B cell (primary cell): ENCODE results near the gene AOPEP. TPM values are rescaled to one million over a fixed set of nuclear protein-coding genes. Genes with fewer than 3 reads are reported as not detected.

ENCODE experiments used
- ATAC-seq: fragments of 200-7000 bp; cut with Tn5 transposase; one replicate; pipeline ENCODE4 v1.10.0; 2021; ENCODE audit warnings: low read depth, mild to moderate bottlenecking, moderate number of reproducible peaks, moderate library complexity
- CTCF ChIA-PET: fragments of 350-600 bp; sonication (Branson Sonifier 250); formaldehyde crosslinking; loops from one replicate; lab custom pipeline; 2021; ENCODE audit warnings: antibody characterized with exemption, inconsistent platforms; lab: Charles Lee
- POLR2A ChIA-PET: fragments of 350-600 bp; sonication (Branson Sonifier 250); formaldehyde crosslinking; loops from one replicate; lab custom pipeline; 2021; ENCODE audit warnings: antibody characterized with exemption; lab: Charles Lee
- DNase-seq: peaks from one replicate; pipeline ENCODE4 v3.0.0; 2013
- H2AFZ ChIP-seq: 2 replicates; pipeline ENCODE4 v1.6.1; 2012; ENCODE audit warnings: mild to moderate bottlenecking, low read depth, low read length; ENCODE audit not compliant: insufficient read depth, poor library complexity, severe bottlenecking
- H3K27ac ChIP-seq, 2 donors: 1 replicate in 1 of 2; 2 replicates in 1 of 2; pipeline ENCODE4 v1.5.1; 2012 to 2013; ENCODE audit warnings: low read length in 2 of 2, mild to moderate bottlenecking in 2 of 2, moderate library complexity in 1 of 2
- H3K27me3 ChIP-seq, 4 experiments: fragments of 200-600 bp in 1 of 4; sonication (generic) in 1 of 4; replicated peaks in 1 of 4; 1 replicate in 2 of 4; 2 replicates in 2 of 4; pipeline versions ENCODE4 v1.6.1 to v1.7.0; 2013 to 2016; ENCODE audit warnings: low read length in 3 of 4, mild to moderate bottlenecking in 2 of 4, mixed read lengths in 1 of 4, moderate library complexity in 1 of 4; ENCODE audit not compliant: insufficient read depth in 4 of 4, control insufficient read depth in 3 of 4; ENCODE audit errors: control extremely low read depth in 1 of 4
- H3K36me3 ChIP-seq, 2 experiments: replicated peaks in 1 of 2; 1 replicate in 1 of 2; 2 replicates in 1 of 2; pipeline versions ENCODE4 v1.6.1 to v1.7.1; 2013; ENCODE audit warnings: low read length in 1 of 2; ENCODE audit not compliant: insufficient read depth in 2 of 2, control insufficient read depth in 1 of 2; ENCODE audit errors: control extremely low read depth in 1 of 2, extremely low read depth in 1 of 2
- H3K4me1 ChIP-seq, 2 donors: fragments of 200-600 bp in 1 of 2; sonication (generic) in 1 of 2; 1 replicate in 1 of 2; 2 replicates in 1 of 2; pipeline versions ENCODE4 v1.5.1 to v1.6.1; 2013 to 2017; ENCODE audit warnings: low read length in 2 of 2; ENCODE audit not compliant: control insufficient read depth in 2 of 2, insufficient read depth in 2 of 2
- H3K4me2 ChIP-seq: replicated peaks from 2 replicates; pipeline ENCODE3; 2012; ENCODE audit warnings: mild to moderate bottlenecking, low read depth, low read length; ENCODE audit not compliant: poor library complexity, severe bottlenecking
- H3K4me3 ChIP-seq, 5 experiments: fragments of 200-600 bp in 1 of 5; sonication (generic) in 1 of 5; 1 replicate in 3 of 5; 2 replicates in 2 of 5; pipeline versions ENCODE4 v1.5.1 to v1.7.0; 2011 to 2016; ENCODE audit warnings: low read length in 4 of 5, mild to moderate bottlenecking in 4 of 5, low read depth in 2 of 5, control low read depth in 1 of 5, moderate library complexity in 1 of 5; ENCODE audit not compliant: insufficient read depth in 1 of 5; ENCODE audit errors: control extremely low read depth in 1 of 5, extremely low read depth in 1 of 5
- H3K79me2 ChIP-seq: fragments of 200-600 bp; sonication (generic); one replicate; pipeline ENCODE4 v1.6.0; 2016; ENCODE audit warnings: low read length; ENCODE audit not compliant: control insufficient read depth, insufficient read depth
- H3K9ac ChIP-seq: fragments of 200-600 bp; sonication (generic); 2 replicates; pipeline ENCODE4 v1.6.1; 2017; ENCODE audit warnings: mild to moderate bottlenecking, low read length, moderate library complexity
- H3K9me3 ChIP-seq, 3 donors: one replicate each; pipeline versions ENCODE4 v1.6.1 to v1.7.1; 2013; ENCODE audit warnings: low read length in 2 of 3; ENCODE audit not compliant: control insufficient read depth in 2 of 3, insufficient read depth in 1 of 3; ENCODE audit errors: control extremely low read depth in 1 of 3
- H4K20me1 ChIP-seq: 2 replicates; pipeline ENCODE4 v1.6.0; 2012; ENCODE audit warnings: mild to moderate bottlenecking, low read length; ENCODE audit not compliant: insufficient read depth, control insufficient read depth, poor library complexity, severe bottlenecking
- H3K27ac Mint-ChIP-seq: one replicate; pipeline ENCODE4 v1.8.0; 2021; ENCODE audit warnings: mixed read lengths
- H3K27me3 Mint-ChIP-seq: one replicate; pipeline ENCODE4 v1.8.0; 2021; ENCODE audit warnings: mixed read lengths
- H3K4me1 Mint-ChIP-seq: one replicate; pipeline ENCODE4 v1.8.0; 2021; ENCODE audit warnings: mixed read lengths
- H3K4me3 Mint-ChIP-seq: one replicate; pipeline ENCODE4 v1.8.0; 2021; ENCODE audit warnings: mixed read lengths
- H3K9me3 Mint-ChIP-seq: one replicate; pipeline ENCODE4 v1.8.0; 2022; ENCODE audit warnings: mixed read lengths; ENCODE audit not compliant: insufficient read depth
- EZH2 ChIP-seq: IDR thresholded peaks from 2 replicates; pipeline ENCODE4 v1.6.1; 2012; ENCODE audit warnings: borderline replicate concordance, low read depth, mild to moderate bottlenecking, moderate library complexity, low read length; ENCODE audit not compliant: insufficient read depth, poor library complexity, severe bottlenecking
- WGBS: methylation state at CpG from one replicate; pipeline ENCODE4 v1.1.5; 2013; ENCODE audit warnings: missing lambda C conversion rate; ENCODE audit not compliant: insufficient coverage; 5-methylcytosine and 5-hydroxymethylcytosine counted together
- intact Hi-C: fragments of 100-400 bp; cut with micrococcal nuclease; formaldehyde crosslinking; loops from one replicate; pipeline ENCODE4 v1.10.0; 2022
- polyA plus RNA-seq: library from polyadenylated mRNA; depleted of rRNA; stranded (reverse); fragments of >200 nt; gene quantifications from 2 replicates; pipeline ENCODE4 v1.2.3, GENCODE V29; 2012
- total RNA-seq, 2 donors: library from RNA; stranded (reverse); fragments of 120-200 nt in 1 of 2; gene quantifications; 1 replicate in 1 of 2; 2 replicates in 1 of 2; pipeline versions ENCODE4 v1.2.3 to v1.2.4, GENCODE V29; 2013 to 2022
- TF ChIP-seq, protein P1 (sequence below): fragments of 200-600 bp; IDR thresholded peaks from one replicate; pipeline ENCODE4 v1.8.0; 2022; ENCODE audit warnings: antibody characterized with exemption, mild to moderate bottlenecking

The AOPEP gene
- total and polyA plus RNA-seq, 2 donors (not counting 1 experiment from before 2014, with no cell fraction given) = 5.1 to 35.8 TPM

DNA sequence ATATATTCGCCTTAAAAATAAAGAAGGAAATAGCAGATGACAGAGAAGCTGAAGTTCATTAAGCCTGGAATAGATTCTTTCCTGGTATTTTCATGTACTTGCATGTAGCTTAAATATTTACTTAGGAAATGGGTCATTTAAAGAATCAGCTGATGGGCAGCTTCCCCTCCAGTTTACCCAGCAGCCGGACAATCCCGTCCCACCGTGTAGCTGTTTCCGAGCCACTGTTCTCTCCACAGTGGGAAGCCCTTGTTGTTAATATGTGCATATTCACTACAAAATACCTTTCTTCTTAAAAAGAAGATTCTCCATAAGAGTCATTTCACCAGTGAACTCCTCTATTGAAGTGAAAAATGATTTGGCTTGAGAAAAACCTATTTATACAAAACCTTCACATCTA lies 404.0 kb downstream of the AOPEP start:
- no CpG with 5 or more reads among the region's 5 CpGs for WGBS
- H3K27me3 Mint-ChIP-seq = no peaks in the 10 kb centered on the region
- ChIA-PET POLR2A (no interaction called here), CTCF (interaction anchor here (0.7 to 9.4 kb wide), 15 partner anchors 8 to 481 kb away, joined by 3 to 314 read pairs (median 5); no protein-coding TSS in a partner anchor)
- Histone ChIP-seq H3K9me3 (no peaks in the 10 kb centered on the region), H3K36me3 (no peaks in the 10 kb centered on the region), H3K4me3 (no peak overlapping the region), H2AFZ (no peak overlapping the region), H3K9ac (no peak overlapping the region), H4K20me1 (no peaks in the 10 kb centered on the region), H3K4me1 (peaks cover 0 to 5% of the 10 kb centered on the region in 2 donors), H3K27ac (no peak overlapping the region), H3K4me2 (no peak overlapping the region), H3K79me2 (no peaks in the 10 kb centered on the region), H3K27me3 (no peaks in the 10 kb centered on the region)
- H3K4me3 Mint-ChIP-seq = no peak overlapping the region
- TF ChIP-seq EZH2 = no peak
- TF ChIP-seq, protein P1, sequence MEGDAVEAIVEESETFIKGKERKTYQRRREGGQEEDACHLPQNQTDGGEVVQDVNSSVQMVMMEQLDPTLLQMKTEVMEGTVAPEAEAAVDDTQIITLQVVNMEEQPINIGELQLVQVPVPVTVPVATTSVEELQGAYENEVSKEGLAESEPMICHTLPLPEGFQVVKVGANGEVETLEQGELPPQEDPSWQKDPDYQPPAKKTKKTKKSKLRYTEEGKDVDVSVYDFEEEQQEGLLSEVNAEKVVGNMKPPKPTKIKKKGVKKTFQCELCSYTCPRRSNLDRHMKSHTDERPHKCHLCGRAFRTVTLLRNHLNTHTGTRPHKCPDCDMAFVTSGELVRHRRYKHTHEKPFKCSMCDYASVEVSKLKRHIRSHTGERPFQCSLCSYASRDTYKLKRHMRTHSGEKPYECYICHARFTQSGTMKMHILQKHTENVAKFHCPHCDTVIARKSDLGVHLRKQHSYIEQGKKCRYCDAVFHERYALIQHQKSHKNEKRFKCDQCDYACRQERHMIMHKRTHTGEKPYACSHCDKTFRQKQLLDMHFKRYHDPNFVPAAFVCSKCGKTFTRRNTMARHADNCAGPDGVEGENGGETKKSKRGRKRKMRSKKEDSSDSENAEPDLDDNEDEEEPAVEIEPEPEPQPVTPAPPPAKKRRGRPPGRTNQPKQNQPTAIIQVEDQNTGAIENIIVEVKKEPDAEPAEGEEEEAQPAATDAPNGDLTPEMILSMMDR = no peak
- H3K4me1 Mint-ChIP-seq = peaks cover 2% of the 10 kb centered on the region
- DNase-seq = no peak
- H3K27ac Mint-ChIP-seq = no peak overlapping the region
- H3K9me3 Mint-ChIP-seq = no peaks in the 10 kb centered on the region
- ATAC-seq = no peak
- intact Hi-C loops = loop anchor here (5.0 kb wide), 1 partner anchor 463 kb away; no protein-coding TSS in a partner anchor

DNA sequence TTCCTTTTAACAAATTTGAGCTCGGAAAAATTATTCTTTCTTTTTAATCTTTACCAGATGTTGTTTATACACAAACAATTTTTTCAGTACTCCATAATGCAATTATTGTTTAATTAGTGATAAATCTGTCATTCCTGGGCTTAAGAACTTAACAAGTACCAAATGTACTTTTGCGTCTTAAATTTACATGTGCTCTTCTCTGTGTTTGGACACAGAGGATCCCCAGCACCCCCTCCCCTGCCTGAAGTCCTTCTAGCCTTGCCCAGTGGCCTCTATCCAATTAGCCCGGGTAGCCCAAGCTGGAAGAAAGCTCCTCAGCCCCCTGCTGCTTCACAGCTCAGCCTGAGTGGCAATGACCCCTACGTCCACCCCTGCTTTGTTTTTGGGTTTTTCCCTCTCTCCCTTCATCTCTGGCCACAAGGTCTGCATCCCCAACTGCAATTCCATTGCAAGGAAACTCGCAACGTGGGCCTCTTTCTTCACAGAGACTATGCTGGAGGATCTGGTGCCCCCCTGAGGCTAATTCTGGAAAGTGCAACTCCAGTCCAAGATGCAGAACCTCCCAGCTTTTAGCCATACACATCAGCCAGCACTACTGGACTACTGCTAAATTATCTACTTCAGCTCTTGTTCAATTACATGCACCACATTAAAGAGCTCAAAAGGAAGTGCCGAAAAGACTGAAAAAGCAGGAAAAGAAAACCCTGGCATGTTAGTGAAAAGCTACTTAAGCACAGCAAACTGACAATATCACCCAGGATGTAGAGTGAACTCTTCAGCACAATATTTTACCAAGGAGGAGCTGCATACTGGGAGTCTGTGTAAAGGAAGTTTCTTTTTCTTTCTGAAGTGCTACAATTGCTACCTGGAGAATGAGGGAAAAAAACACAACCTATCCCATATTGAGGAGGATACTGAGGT lies 404.8 kb downstream of the AOPEP start:
- no peak overlapping the region for H3K4me2 ChIP-seq
- no peaks in the 10 kb centered on the region for H3K79me2 ChIP-seq
- Mint-ChIP-seq H3K4me3 (no peak overlapping the region), H3K27me3 (no peaks in the 10 kb centered on the region), H3K9me3 (no peaks in the 10 kb centered on the region), H3K4me1 (peaks cover 2% of the 10 kb centered on the region), H3K27ac (no peak overlapping the region)
- ATAC-seq (peak; percentile 36), DNase-seq (peak; percentile 51)
- no peak overlapping the region for H3K9ac ChIP-seq
- no peak overlapping the region for H2AFZ ChIP-seq
- no peak overlapping the region for H3K4me3 ChIP-seq
- TF ChIP-seq EZH2 = no peak
- TF ChIP-seq, protein P1 = peak; percentile 76
- intact Hi-C loops = loop anchor here (1.0 to 5.0 kb wide), 2 partner anchors 450 to 464 kb away; no protein-coding TSS in a partner anchor
- no peak overlapping the region for H3K27ac ChIP-seq
- ChIA-PET CTCF (interaction anchor here (0.8 to 9.4 kb wide), 25 partner anchors 9 to 482 kb away, joined by 3 to 314 read pairs (median 4); no protein-coding TSS in a partner anchor), POLR2A (no interaction called here)
- H3K27me3 ChIP-seq = no peaks in the 10 kb centered on the region
- H3K36me3 ChIP-seq = no peaks in the 10 kb centered on the region
- H3K9me3 ChIP-seq = no peaks in the 10 kb centered on the region
- H4K20me1 ChIP-seq = no peaks in the 10 kb centered on the region
- 59% methylated on average over 5 of the region's 7 CpGs for whole genome bisulfite sequencing
- H3K4me1 ChIP-seq = peaks cover 0 to 5% of the 10 kb centered on the region in 2 donors
